Panc1 (cell line): ENCODE results near the gene HIPK4. TPM values are rescaled to one million over a fixed set of nuclear protein-coding genes. Genes with fewer than 3 reads are reported as not detected.

Experiments used
- ATAC-seq: fragments of 200-7000 bp; cut with Tn5 transposase; 2 replicates; pipeline ENCODE4 v1.9.1; 2020; ENCODE audit warnings: mild to moderate bottlenecking, moderate library complexity
- BruUV-seq: library from RNA; stranded (reverse); fragments of 400-500 nt; replicated peaks from 2 replicates; lab custom pipeline; 2021; lab: Mats Ljungman, UMichigan
- CTCF ChIA-PET: fragments of 300-600 bp; sonication (Branson Sonifier 250); formaldehyde crosslinking; loops from one replicate; lab custom pipeline; 2022; ENCODE audit warnings: antibody characterized with exemption; lab: Charles Lee
- POLR2A ChIA-PET: fragments of 300-600 bp; sonication (Branson Sonifier 250); formaldehyde crosslinking; loops from one replicate; lab custom pipeline; 2022; ENCODE audit warnings: antibody characterized with exemption; lab: Charles Lee
- DNase-seq: peaks from one replicate; pipeline ENCODE4 v3.0.0-alpha.2; 2010; ENCODE audit warnings: low read depth, low spot score
- H3K27ac ChIP-seq: 2 replicates; pipeline ENCODE4 v1.5.1; 2011; ENCODE audit warnings: mild to moderate bottlenecking, low read length, inconsistent platforms
- H3K27me3 ChIP-seq: fragments of 200-500 bp; sonication (Bioruptor generic); 2 replicates; pipeline ENCODE4 v1.6.0; 2014; ENCODE audit warnings: low read length, inconsistent platforms; ENCODE audit not compliant: control insufficient read depth, insufficient read depth
- H3K36me3 ChIP-seq: fragments of 200-500 bp; sonication (Bioruptor generic); 2 replicates; pipeline ENCODE4 v1.5.1; 2014; ENCODE audit warnings: inconsistent platforms, mild to moderate bottlenecking, low read length, moderate library complexity; ENCODE audit not compliant: control insufficient read depth, insufficient read depth
- H3K4me1 ChIP-seq: 2 replicates; pipeline ENCODE4 v1.5.1; 2011; ENCODE audit warnings: inconsistent platforms, mild to moderate bottlenecking, low read length, moderate library complexity; ENCODE audit not compliant: control insufficient read depth, insufficient read depth
- H3K4me3 ChIP-seq, 2 experiments: 2 replicates each; pipeline ENCODE4 v1.5.1; 2011 to 2012; ENCODE audit warnings: low read depth in 2 of 2, low read length in 2 of 2, mild to moderate bottlenecking in 2 of 2, inconsistent platforms in 1 of 2, moderate library complexity in 1 of 2
- H3K9me3 ChIP-seq: fragments of 200-500 bp; sonication (Bioruptor generic); 2 replicates; pipeline ENCODE4 v1.5.1; 2014; ENCODE audit warnings: low read depth, mild to moderate bottlenecking, inconsistent platforms, low read length, moderate library complexity; ENCODE audit not compliant: control insufficient read depth, insufficient read depth
- POLR2AphosphoS5 ChIP-seq: IDR thresholded peaks from 2 replicates; pipeline ENCODE4 v1.6.1; 2012; ENCODE audit warnings: mild to moderate bottlenecking, low read depth, low read length, moderate library complexity
- SIN3A ChIP-seq: IDR thresholded peaks from 2 replicates; pipeline ENCODE4 v1.6.1; 2012; ENCODE audit warnings: low read depth, mild to moderate bottlenecking, low read length, moderate library complexity, borderline replicate concordance; ENCODE audit not compliant: insufficient read depth
- TCF7L2 ChIP-seq: IDR thresholded peaks from 2 replicates; pipeline ENCODE4 v1.6.1; 2011; ENCODE audit warnings: mild to moderate bottlenecking, low read depth, low read length, inconsistent platforms
- in situ Hi-C: cut with HindIII; loops from 2 replicates; pipeline ENCODE4 v1.10.0; 2016; ENCODE audit warnings: low sequenced_read_pairs, low pct_unique_long_range_greater_than_20kb
- intact Hi-C: fragments of 100-400 bp; cut with micrococcal nuclease; formaldehyde crosslinking; loops from one replicate; pipeline ENCODE4 v1.10.0; 2022; ENCODE audit not compliant: unreplicated experiment
- total RNA-seq: library from RNA; stranded (reverse); gene quantifications from one replicate; pipeline ENCODE4 v1.2.1, GENCODE V29; 2021; ENCODE audit not compliant: unreplicated experiment
- TF ChIP-seq, protein P1 (sequence below), 2 experiments: IDR thresholded peaks; 2 replicates each; pipeline ENCODE4 v1.6.1; 2011 to 2012; ENCODE audit warnings: low read depth in 2 of 2, control low read depth in 1 of 2, low read length in 1 of 2, mild to moderate bottlenecking in 1 of 2, moderate library complexity in 1 of 2; ENCODE audit not compliant: insufficient read depth in 1 of 2
- TF ChIP-seq, protein P2 (sequence below): fragments of 450-650 bp; IDR thresholded peaks from 2 replicates; pipeline ENCODE4 v1.5.1; 2017; ENCODE audit warnings: mild to moderate bottlenecking

HIPK4 gene
- total RNA-seq, 1 experiment from 2014 or later, result 0.13 TPM

DNA sequence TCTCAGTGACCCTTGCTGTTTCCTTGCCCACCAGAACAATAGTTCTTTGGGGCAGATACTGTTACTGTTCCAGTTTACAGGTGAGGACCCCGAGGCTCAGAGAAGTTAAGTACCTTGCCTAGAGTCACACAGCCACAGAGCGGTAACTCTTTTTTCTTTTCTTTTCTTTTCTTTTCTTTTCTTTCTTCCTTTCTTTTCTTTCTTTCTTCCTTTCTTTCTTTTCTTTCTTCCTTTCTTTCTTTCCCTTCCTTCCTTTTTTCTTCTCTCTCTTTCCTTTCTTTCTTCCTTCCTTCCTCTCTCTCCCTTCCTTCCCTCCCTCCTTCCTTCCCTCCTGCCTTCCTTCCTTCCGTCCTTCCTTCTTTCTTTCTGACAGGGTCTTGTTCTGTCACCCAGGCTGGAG, 28.1 kb upstream of the HIPK4 start:
- Histone ChIP-seq H3K27ac (peak overlapping the region; percentile 66), H3K9me3 (no peaks in the 10 kb centered on the region), H3K4me3 (no peak overlapping the region), H3K36me3 (no peaks in the 10 kb centered on the region), H3K27me3 (no peaks in the 10 kb centered on the region), H3K4me1 (peaks cover 30% of the 10 kb centered on the region)
- in situ Hi-C loops, result no loop called here
- BruUV-seq, result no TSS peak
- no peak for ATAC-seq
- intact Hi-C loops, result no loop called here
- CTCF ChIA-PET, result no interaction called here
- no peak for DNase-seq
- POLR2A ChIA-PET, result no interaction called here
- TF ChIP-seq TCF7L2, result no peak

DNA sequence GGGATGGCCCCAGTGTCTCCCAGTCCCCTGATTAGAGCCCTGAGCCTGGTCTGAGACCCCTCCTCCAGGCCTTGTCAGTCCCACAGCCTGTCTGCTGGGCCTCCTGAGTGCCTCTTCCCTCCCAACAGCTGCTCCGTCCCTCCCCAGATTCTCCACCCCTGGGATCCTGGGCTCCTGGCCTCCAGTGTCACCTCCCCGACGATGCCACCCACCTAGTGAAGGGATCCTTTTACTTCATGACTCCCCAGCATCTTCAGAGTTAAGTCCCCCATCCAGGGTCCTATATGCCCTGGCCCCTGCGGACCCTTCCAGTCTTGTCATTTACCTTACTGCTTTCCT, 27.6 kb upstream of the HIPK4 start:
- in situ Hi-C loops (no loop called here), intact Hi-C loops (no loop called here)
- CTCF ChIA-PET, result interaction anchor here (0.6 kb wide), 2 partner anchors 21 to 106 kb away, joined by 3 to 6 read pairs; no protein-coding TSS in a partner anchor
- no TSS peak for BruUV-seq
- no peak for DNase-seq
- peaks cover 25% of the 10 kb centered on the region for H3K4me1 ChIP-seq
- H3K27ac ChIP-seq, result peak overlapping the region; percentile 66
- no peak overlapping the region for H3K4me3 ChIP-seq
- no peaks in the 10 kb centered on the region for H3K36me3 ChIP-seq
- POLR2A ChIA-PET, result interaction anchor here (0.5 kb wide), 1 partner anchor 47 kb away, joined by 3 read pairs; no protein-coding TSS in a partner anchor
- H3K27me3 ChIP-seq, result no peaks in the 10 kb centered on the region
- TF ChIP-seq POLR2AphosphoS5 (no peak), TCF7L2 (no peak), SIN3A (no peak)
- TF ChIP-seq, protein P1, sequence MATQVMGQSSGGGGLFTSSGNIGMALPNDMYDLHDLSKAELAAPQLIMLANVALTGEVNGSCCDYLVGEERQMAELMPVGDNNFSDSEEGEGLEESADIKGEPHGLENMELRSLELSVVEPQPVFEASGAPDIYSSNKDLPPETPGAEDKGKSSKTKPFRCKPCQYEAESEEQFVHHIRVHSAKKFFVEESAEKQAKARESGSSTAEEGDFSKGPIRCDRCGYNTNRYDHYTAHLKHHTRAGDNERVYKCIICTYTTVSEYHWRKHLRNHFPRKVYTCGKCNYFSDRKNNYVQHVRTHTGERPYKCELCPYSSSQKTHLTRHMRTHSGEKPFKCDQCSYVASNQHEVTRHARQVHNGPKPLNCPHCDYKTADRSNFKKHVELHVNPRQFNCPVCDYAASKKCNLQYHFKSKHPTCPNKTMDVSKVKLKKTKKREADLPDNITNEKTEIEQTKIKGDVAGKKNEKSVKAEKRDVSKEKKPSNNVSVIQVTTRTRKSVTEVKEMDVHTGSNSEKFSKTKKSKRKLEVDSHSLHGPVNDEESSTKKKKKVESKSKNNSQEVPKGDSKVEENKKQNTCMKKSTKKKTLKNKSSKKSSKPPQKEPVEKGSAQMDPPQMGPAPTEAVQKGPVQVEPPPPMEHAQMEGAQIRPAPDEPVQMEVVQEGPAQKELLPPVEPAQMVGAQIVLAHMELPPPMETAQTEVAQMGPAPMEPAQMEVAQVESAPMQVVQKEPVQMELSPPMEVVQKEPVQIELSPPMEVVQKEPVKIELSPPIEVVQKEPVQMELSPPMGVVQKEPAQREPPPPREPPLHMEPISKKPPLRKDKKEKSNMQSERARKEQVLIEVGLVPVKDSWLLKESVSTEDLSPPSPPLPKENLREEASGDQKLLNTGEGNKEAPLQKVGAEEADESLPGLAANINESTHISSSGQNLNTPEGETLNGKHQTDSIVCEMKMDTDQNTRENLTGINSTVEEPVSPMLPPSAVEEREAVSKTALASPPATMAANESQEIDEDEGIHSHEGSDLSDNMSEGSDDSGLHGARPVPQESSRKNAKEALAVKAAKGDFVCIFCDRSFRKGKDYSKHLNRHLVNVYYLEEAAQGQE (IDR thresholded peaks at IDR 0.05; ENCODE audit: insufficient read depth in 1 of 2, low read depth in 2 of 2, low read length in 1 of 2), result no peak
- TF ChIP-seq, protein P2, sequence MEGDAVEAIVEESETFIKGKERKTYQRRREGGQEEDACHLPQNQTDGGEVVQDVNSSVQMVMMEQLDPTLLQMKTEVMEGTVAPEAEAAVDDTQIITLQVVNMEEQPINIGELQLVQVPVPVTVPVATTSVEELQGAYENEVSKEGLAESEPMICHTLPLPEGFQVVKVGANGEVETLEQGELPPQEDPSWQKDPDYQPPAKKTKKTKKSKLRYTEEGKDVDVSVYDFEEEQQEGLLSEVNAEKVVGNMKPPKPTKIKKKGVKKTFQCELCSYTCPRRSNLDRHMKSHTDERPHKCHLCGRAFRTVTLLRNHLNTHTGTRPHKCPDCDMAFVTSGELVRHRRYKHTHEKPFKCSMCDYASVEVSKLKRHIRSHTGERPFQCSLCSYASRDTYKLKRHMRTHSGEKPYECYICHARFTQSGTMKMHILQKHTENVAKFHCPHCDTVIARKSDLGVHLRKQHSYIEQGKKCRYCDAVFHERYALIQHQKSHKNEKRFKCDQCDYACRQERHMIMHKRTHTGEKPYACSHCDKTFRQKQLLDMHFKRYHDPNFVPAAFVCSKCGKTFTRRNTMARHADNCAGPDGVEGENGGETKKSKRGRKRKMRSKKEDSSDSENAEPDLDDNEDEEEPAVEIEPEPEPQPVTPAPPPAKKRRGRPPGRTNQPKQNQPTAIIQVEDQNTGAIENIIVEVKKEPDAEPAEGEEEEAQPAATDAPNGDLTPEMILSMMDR, result no peak
- no peak for ATAC-seq
- no peaks in the 10 kb centered on the region for H3K9me3 ChIP-seq

DNA sequence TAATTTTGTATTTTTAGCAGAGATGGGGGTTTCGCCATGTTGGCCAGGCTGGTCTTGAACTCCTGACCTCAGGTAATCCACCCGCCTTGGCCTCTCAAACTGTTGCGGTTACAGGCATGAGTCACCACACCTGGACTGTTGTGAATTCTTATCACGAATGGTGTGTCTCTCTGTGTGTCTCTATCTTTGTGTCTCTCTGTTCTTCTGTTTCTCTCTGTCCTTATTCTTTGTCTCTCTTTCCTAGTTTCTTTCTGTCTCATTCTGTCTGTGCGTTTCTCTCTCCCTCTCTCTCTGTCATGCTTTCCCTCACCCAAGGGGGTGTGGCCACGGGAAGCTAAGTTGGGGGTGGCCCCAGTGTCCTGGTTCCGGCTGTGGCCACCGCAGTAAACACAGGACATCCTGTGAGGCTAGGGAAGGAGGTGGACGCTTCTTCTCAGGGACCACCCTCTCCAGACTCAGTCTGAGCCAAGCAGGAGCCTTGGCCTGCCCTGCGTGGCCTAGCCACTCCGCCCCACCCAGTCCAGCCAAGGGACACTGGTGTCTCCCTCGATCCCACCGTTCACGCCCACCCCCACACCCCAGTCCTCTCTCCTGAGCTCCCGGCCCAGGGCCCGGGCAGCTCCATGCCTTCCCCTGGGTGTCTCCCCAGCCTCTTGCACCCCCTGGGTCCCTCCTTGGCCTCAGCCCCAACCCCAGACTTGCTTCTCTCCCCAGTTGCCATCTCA, 27.1 kb upstream of the HIPK4 start:
- CTCF ChIA-PET, result interaction anchor here (0.6 to 0.7 kb wide), 3 partner anchors 21 to 107 kb away, joined by 3 to 6 read pairs (median 3); no protein-coding TSS in a partner anchor
- DNase-seq, result no peak

More for the DNA sequence above, 27.1 kb upstream of the HIPK4 start:
- Histone ChIP-seq H3K27me3 (no peaks in the 10 kb centered on the region), H3K27ac (peak overlapping the region; percentile 66), H3K4me1 (peaks cover 20% of the 10 kb centered on the region), H3K4me3 (no peak overlapping the region), H3K9me3 (no peaks in the 10 kb centered on the region), H3K36me3 (no peaks in the 10 kb centered on the region)
- POLR2A ChIA-PET, result interaction anchor here (0.5 kb wide), 1 partner anchor 48 kb away, joined by 3 read pairs; no protein-coding TSS in a partner anchor
- in situ Hi-C loops, result no loop called here
- no peak for ATAC-seq
- no TSS peak for BruUV-seq
- intact Hi-C loops, result no loop called here
- TF ChIP-seq, protein P1 (IDR thresholded peaks at IDR 0.05; ENCODE audit: insufficient read depth in 1 of 2, low read depth in 2 of 2, low read length in 1 of 2), result no peak
- TF ChIP-seq, protein P2, result no peak
- TF ChIP-seq TCF7L2, result no peak
- TF ChIP-seq POLR2AphosphoS5, result no peak
- no peak for TF ChIP-seq SIN3A
